ENCODE results near the gene SHISAL1. TPM values are rescaled to one million over a fixed set of nuclear protein-coding genes. Genes with fewer than 3 reads are reported as not detected.
"Not testable (repeated sequence)": the region's sequence is repeated elsewhere in the genome, so short reads cannot be mapped to it uniquely, and the experiment has no call there.

Gene SHISAL1
- total RNA-seq, 4 donors from 2014 or later: 1.1 to 3.3 (median 1.4) TPM

- Histone ChIP-seq H3K4me1 (peaks cover 0 to 13% (median 2%) of the 10 kb centered on the region in 4 donors), H3K9me3 (no peaks in the 10 kb centered on the region), H3K4me3 (no peak overlapping the region), H3K27me3 (peaks cover 0 to 8% of the 10 kb centered on the region in 2 donors), H3K27ac (no peak overlapping the region), H3K36me3 (no peaks in the 10 kb centered on the region)
- DNase-seq: peak in 2 of 3 donors; percentile 23 to 50
- TF ChIP-seq CTCF (IDR thresholded peaks at IDR 0.05): no peak
- no peak for TF ChIP-seq POLR2A (IDR thresholded peaks at IDR 0.05)
Measured at GRCh38 chr22:44329179-44329796, 16.5 kb upstream of the SHISAL1 start.

- peaks cover 0 to 8% of the 10 kb centered on the region in 2 donors for H3K27me3 ChIP-seq
- no peak for TF ChIP-seq POLR2A (IDR thresholded peaks at IDR 0.05)
- no peak for TF ChIP-seq CTCF (IDR thresholded peaks at IDR 0.05)
- no peaks in the 10 kb centered on the region for H3K9me3 ChIP-seq
- no peak overlapping the region for H3K27ac ChIP-seq
- DNase-seq: no peak
- no peaks in the 10 kb centered on the region for H3K36me3 ChIP-seq
- H3K4me3 ChIP-seq: no peak overlapping the region
- H3K4me1 ChIP-seq: peaks cover 0 to 13% (median 2%) of the 10 kb centered on the region in 4 donors
Measured at GRCh38 chr22:44328762-44329161, 16.0 kb upstream of the SHISAL1 start.

- Histone ChIP-seq H3K4me1 (peaks cover 0 to 13% (median 2%) of the 10 kb centered on the region in 4 donors), H3K27me3 (peaks cover 0 to 8% of the 10 kb centered on the region in 2 donors), H3K27ac (no peak overlapping the region), H3K9me3 (no peaks in the 10 kb centered on the region), H3K36me3 (no peaks in the 10 kb centered on the region), H3K4me3 (no peak overlapping the region)
- no peak for TF ChIP-seq POLR2A (IDR thresholded peaks at IDR 0.05)
- no peak for TF ChIP-seq CTCF (IDR thresholded peaks at IDR 0.05)
- DNase-seq: no peak
Measured at GRCh38 chr22:44328326-44328725, 15.6 kb upstream of the SHISAL1 start.

GRCh38 chr22:44326491-44326885 is 13.7 kb upstream of the SHISAL1 start:
- Histone ChIP-seq H3K9me3 (no peaks in the 10 kb centered on the region), H3K27ac (peak overlapping the region in 2 of 4 donors; percentile 32 to 35), H3K27me3 (peaks cover 0 to 8% of the 10 kb centered on the region in 2 donors), H3K4me3 (peak overlapping the region in 3 of 4 donors; percentile 18 to 57 (median 50)), H3K36me3 (no peaks in the 10 kb centered on the region), H3K4me1 (peaks cover 0 to 13% (median 2%) of the 10 kb centered on the region in 4 donors)
- TF ChIP-seq POLR2A (IDR thresholded peaks at IDR 0.05) (no peak), CTCF (IDR thresholded peaks at IDR 0.05) (no peak)
- DNase-seq: no peak

GRCh38 chr22:44325718-44326490 is 13.2 kb upstream of the SHISAL1 start:
- peaks cover 0 to 5% of the 10 kb centered on the region in 2 donors for H3K27me3 ChIP-seq
- H3K4me3 ChIP-seq: peak overlapping the region; percentile 13 to 57 (median 34)
- no peak for DNase-seq
- H3K9me3 ChIP-seq: no peaks in the 10 kb centered on the region
- H3K27ac ChIP-seq: peak overlapping the region in 2 of 4 donors; percentile 32 to 35
- TF ChIP-seq CTCF (IDR thresholded peaks at IDR 0.05): no peak
- TF ChIP-seq POLR2A (IDR thresholded peaks at IDR 0.05): no peak
- no peaks in the 10 kb centered on the region for H3K36me3 ChIP-seq
- peaks cover 0 to 7% (median 0%) of the 10 kb centered on the region in 4 donors for H3K4me1 ChIP-seq

GRCh38 chr22:44323140-44323790 is 10.5 kb upstream of the SHISAL1 start:
- not testable (repeated sequence) for H3K36me3 ChIP-seq, H3K4me1 ChIP-seq, H3K9me3 ChIP-seq, H3K4me3 ChIP-seq, DNase-seq, H3K27me3 ChIP-seq, H3K27ac ChIP-seq

Measured in Peyer's patch (tissue), 4 donors.